CD14-positive monocyte (primary cell): Measurements from ENCODE around the gene ARHGAP12. TPM values are rescaled to one million over a fixed set of nuclear protein-coding genes. Genes with fewer than 3 reads are reported as not detected.

Experiments
- DNase-seq, 3 donors: peaks; one replicate each; pipeline ENCODE4 v3.0.0-alpha.2; 2011 to 2022
- H2AFZ ChIP-seq: 2 replicates; pipeline ENCODE4 v1.6.0; 2012; ENCODE audit warnings: mild to moderate bottlenecking, low read depth, low read length, inconsistent platforms; ENCODE audit not compliant: insufficient read depth, poor library complexity, severe bottlenecking
- H3K27ac ChIP-seq, 2 donors: 1 replicate in 1 of 2; 2 replicates in 1 of 2; pipeline ENCODE4 v1.5.1; 2012 to 2013; ENCODE audit warnings: low read length in 2 of 2, control low read depth in 1 of 2, inconsistent platforms in 1 of 2, low read depth in 1 of 2, mild to moderate bottlenecking in 1 of 2
- H3K27me3 ChIP-seq, 2 donors: one replicate each; pipeline versions ENCODE4 v1.6.0 to v1.6.1; 2011 to 2013; ENCODE audit warnings: low read length in 2 of 2; ENCODE audit not compliant: control insufficient read depth in 2 of 2, insufficient read depth in 2 of 2
- H3K36me3 ChIP-seq, 2 donors: replicated peaks in 1 of 2; 1 replicate in 1 of 2; 2 replicates in 1 of 2; pipeline versions ENCODE4 v1.5.1 to v1.6.1; 2012 to 2013; ENCODE audit warnings: low read length in 2 of 2, control low read depth in 1 of 2, inconsistent platforms in 1 of 2, mild to moderate bottlenecking in 1 of 2; ENCODE audit not compliant: insufficient read depth in 2 of 2, control insufficient read depth in 1 of 2
- H3K4me1 ChIP-seq, 2 donors: 1 replicate in 1 of 2; 2 replicates in 1 of 2; pipeline versions ENCODE4 v1.5.1 to v1.6.1; 2012 to 2013; ENCODE audit warnings: low read length in 2 of 2, control low read depth in 1 of 2, inconsistent platforms in 1 of 2, mild to moderate bottlenecking in 1 of 2, moderate library complexity in 1 of 2; ENCODE audit not compliant: insufficient read depth in 2 of 2, control insufficient read depth in 1 of 2
- H3K4me2 ChIP-seq: replicated peaks from 2 replicates; pipeline ENCODE3; 2012; ENCODE audit warnings: low read length, moderate library complexity, mild to moderate bottlenecking; ENCODE audit not compliant: poor library complexity, severe bottlenecking; ENCODE audit errors: extremely low read depth
- H3K4me3 ChIP-seq, 3 experiments: fragments of 200-600 bp in 1 of 3; sonication (generic) in 1 of 3; replicated peaks in 1 of 3; 1 replicate in 2 of 3; 2 replicates in 1 of 3; pipeline ENCODE4 v1.5.1; 2011 to 2013; ENCODE audit warnings: low read length in 3 of 3, mild to moderate bottlenecking in 3 of 3, control low read depth in 2 of 3, low read depth in 2 of 3, inconsistent platforms in 1 of 3, moderate library complexity in 1 of 3
- H3K79me2 ChIP-seq: 2 replicates; pipeline ENCODE4 v1.6.0; 2012; ENCODE audit warnings: mild to moderate bottlenecking, control low read depth, inconsistent platforms, low read length, moderate library complexity; ENCODE audit not compliant: insufficient read depth
- H3K9ac ChIP-seq: 2 replicates; pipeline ENCODE4 v1.6.0; 2017; ENCODE audit warnings: low read length, mild to moderate bottlenecking; ENCODE audit not compliant: insufficient read depth, poor library complexity, severe bottlenecking
- H3K9me3 ChIP-seq, 2 donors: replicated peaks in 1 of 2; 1 replicate in 1 of 2; 2 replicates in 1 of 2; pipeline versions ENCODE4 v1.5.1 to v1.6.1; 2012 to 2013; ENCODE audit warnings: low read length in 2 of 2, control low read depth in 1 of 2; ENCODE audit not compliant: control insufficient read depth in 1 of 2, insufficient read depth in 1 of 2
- H4K20me1 ChIP-seq: 2 replicates; pipeline ENCODE4 v1.6.0; 2012; ENCODE audit warnings: mild to moderate bottlenecking, low read length, control low read depth, moderate library complexity; ENCODE audit not compliant: insufficient read depth
- H3K27ac Mint-ChIP-seq, 7 donors: one replicate each; pipeline ENCODE4 v1.8.0; 2020; ENCODE audit warnings: mild to moderate bottlenecking in 7 of 7, mixed read lengths in 7 of 7, moderate library complexity in 6 of 7, inconsistent platforms in 2 of 7
- H3K27me3 Mint-ChIP-seq, 3 donors: one replicate each; pipeline ENCODE4 v1.8.0; 2021 to 2022; ENCODE audit warnings: low read depth in 3 of 3, mild to moderate bottlenecking in 3 of 3, mixed read lengths in 3 of 3, moderate library complexity in 3 of 3, inconsistent platforms in 1 of 3
- H3K36me3 Mint-ChIP-seq, 2 donors: one replicate each; pipeline ENCODE4 v1.8.0; 2020; ENCODE audit warnings: mixed read lengths in 2 of 2, inconsistent platforms in 1 of 2, mild to moderate bottlenecking in 1 of 2
- H3K4me1 Mint-ChIP-seq: one replicate; pipeline ENCODE4 v1.8.0; 2020; ENCODE audit warnings: mild to moderate bottlenecking, mixed read lengths
- H3K4me3 Mint-ChIP-seq, 2 donors: one replicate each; pipeline ENCODE4 v1.8.0; 2020; ENCODE audit warnings: mild to moderate bottlenecking in 2 of 2, mixed read lengths in 2 of 2, moderate library complexity in 1 of 2
- H3K9me3 Mint-ChIP-seq, 7 donors: one replicate each; pipeline ENCODE4 v1.8.0; 2020 to 2022; ENCODE audit warnings: mixed read lengths in 7 of 7, mild to moderate bottlenecking in 6 of 7, moderate library complexity in 6 of 7, inconsistent platforms in 2 of 7
- WGBS: methylation state at CpG from one replicate; pipeline ENCODE4 v1.1.5; 2013; ENCODE audit warnings: missing lambda C conversion rate; ENCODE audit not compliant: insufficient coverage; 5-methylcytosine and 5-hydroxymethylcytosine counted together
- intact Hi-C, 2 donors: fragments of 100-400 bp; cut with micrococcal nuclease; formaldehyde crosslinking; loops; one replicate each; pipeline versions ENCODE4 v1.15.0 to v1.15.1; 2023
- polyA plus RNA-seq, 3 donors: library from polyadenylated mRNA; depleted of rRNA in 1 of 3; unstranded in 2 of 3; stranded (reverse) in 1 of 3; fragments of 300-500 nt in 2 of 3; fragments of >200 nt in 1 of 3; fragmentation: Illumina TruSeq in 2 of 3; gene quantifications; 1 replicate in 2 of 3; 2 replicates in 1 of 3; pipeline ENCODE4 v1.2.3, GENCODE V29; 2012 to 2021
- small RNA-seq: library from RNA; depleted of rRNA; stranded (forward); fragments of <200 nt; gene quantifications from one replicate; pipeline ENCODE3, GENCODE V24; 2012; ENCODE audit warnings: low read depth; ENCODE audit not compliant: insufficient read length
- TF ChIP-seq, protein P1 (sequence below): fragments of 200-600 bp; IDR thresholded peaks from one replicate; pipeline ENCODE4 v1.8.0; 2022; ENCODE audit warnings: antibody characterized with exemption, mild to moderate bottlenecking

The ARHGAP12 gene
- polyA plus RNA-seq, 3 donors: 3.2 to 15.5 (median 4.7) TPM

- H3K4me2 ChIP-seq: no peak overlapping the region
- no peaks in the 10 kb centered on the region for H3K27me3 ChIP-seq
- H2AFZ ChIP-seq: no peak overlapping the region
- H3K4me1 Mint-ChIP-seq: peaks cover 46% of the 10 kb centered on the region
- WGBS: 100% methylated on average over 5 of the region's 11 CpGs
- H3K27ac Mint-ChIP-seq: peak overlapping the region in 1 of 7 donors; percentile 23
- no peaks in the 10 kb centered on the region for H3K79me2 ChIP-seq
- H3K4me3 Mint-ChIP-seq: no peak overlapping the region
- H3K36me3 ChIP-seq: no peaks in the 10 kb centered on the region
- H3K9me3 ChIP-seq: no peaks in the 10 kb centered on the region
- peaks cover 31 to 48% of the 10 kb centered on the region in 2 donors for H3K4me1 ChIP-seq
- TF ChIP-seq, protein P1, sequence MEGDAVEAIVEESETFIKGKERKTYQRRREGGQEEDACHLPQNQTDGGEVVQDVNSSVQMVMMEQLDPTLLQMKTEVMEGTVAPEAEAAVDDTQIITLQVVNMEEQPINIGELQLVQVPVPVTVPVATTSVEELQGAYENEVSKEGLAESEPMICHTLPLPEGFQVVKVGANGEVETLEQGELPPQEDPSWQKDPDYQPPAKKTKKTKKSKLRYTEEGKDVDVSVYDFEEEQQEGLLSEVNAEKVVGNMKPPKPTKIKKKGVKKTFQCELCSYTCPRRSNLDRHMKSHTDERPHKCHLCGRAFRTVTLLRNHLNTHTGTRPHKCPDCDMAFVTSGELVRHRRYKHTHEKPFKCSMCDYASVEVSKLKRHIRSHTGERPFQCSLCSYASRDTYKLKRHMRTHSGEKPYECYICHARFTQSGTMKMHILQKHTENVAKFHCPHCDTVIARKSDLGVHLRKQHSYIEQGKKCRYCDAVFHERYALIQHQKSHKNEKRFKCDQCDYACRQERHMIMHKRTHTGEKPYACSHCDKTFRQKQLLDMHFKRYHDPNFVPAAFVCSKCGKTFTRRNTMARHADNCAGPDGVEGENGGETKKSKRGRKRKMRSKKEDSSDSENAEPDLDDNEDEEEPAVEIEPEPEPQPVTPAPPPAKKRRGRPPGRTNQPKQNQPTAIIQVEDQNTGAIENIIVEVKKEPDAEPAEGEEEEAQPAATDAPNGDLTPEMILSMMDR: no peak
- DNase-seq: no peak
- peaks cover 0 to 2% of the 10 kb centered on the region in 2 donors for H3K36me3 Mint-ChIP-seq
- H3K9me3 Mint-ChIP-seq: peaks cover 0 to 3% (median 0%) of the 10 kb centered on the region in 7 donors
- intact Hi-C loops: loop anchor here in 1 of 2 donors (10.0 kb wide), 1 partner anchor 752 kb away; no protein-coding TSS in a partner anchor
- H4K20me1 ChIP-seq: no peaks in the 10 kb centered on the region
- H3K27me3 Mint-ChIP-seq: peaks cover 0 to 1% (median 0%) of the 10 kb centered on the region in 3 donors
- H3K27ac ChIP-seq: no peak overlapping the region
- H3K4me3 ChIP-seq: no peak overlapping the region
- H3K9ac ChIP-seq: no peak overlapping the region
These were observed 171.9 kb downstream of the ARHGAP12 start for GRCh38 chr10:31756729-31757110.

DNA sequence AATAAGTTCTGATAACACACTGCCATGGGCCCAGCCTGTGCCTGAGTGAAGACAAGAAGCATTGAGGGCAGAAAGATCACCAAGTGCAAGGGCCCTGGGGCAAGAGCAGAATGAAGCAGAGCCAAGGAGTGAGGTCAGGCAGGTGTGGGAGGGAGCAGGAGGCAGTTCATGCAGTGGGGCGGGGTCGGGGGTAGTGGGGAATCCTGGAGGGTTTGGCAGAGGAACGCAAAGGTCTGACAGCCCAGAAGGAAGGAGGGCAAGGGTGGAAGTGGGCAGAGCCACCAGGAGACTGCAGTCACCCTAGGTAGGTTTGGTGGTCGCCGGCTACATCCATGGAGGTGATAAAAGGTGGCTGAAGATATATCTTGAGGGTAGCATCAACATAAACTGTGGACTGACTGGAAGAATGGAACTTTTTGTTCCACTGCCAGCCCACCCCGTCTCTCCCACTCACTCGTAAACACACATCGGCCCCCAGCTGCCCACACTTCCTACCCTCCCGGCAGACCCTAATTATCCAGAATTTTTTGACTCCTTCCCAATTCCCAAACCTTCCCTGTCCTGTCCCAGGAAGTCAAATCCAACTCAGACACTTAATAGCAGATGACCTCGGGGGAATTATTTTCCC, 172.4 kb downstream of the ARHGAP12 start:
- Mint-ChIP-seq H3K36me3 (peaks cover 0 to 2% of the 10 kb centered on the region in 2 donors), H3K9me3 (peaks cover 0 to 3% (median 0%) of the 10 kb centered on the region in 7 donors), H3K4me1 (peaks cover 46% of the 10 kb centered on the region), H3K27ac (peak overlapping the region in 2 of 7 donors; percentile 3 to 65), H3K4me3 (no peak overlapping the region), H3K27me3 (peaks cover 0 to 1% (median 0%) of the 10 kb centered on the region in 3 donors)
- Histone ChIP-seq H3K9ac (no peak overlapping the region), H3K36me3 (no peaks in the 10 kb centered on the region), H3K4me1 (peaks cover 31 to 48% of the 10 kb centered on the region in 2 donors), H3K79me2 (no peaks in the 10 kb centered on the region), H3K27ac (no peak overlapping the region), H2AFZ (no peak overlapping the region), H3K4me3 (no peak overlapping the region), H3K4me2 (no peak overlapping the region), H3K9me3 (no peaks in the 10 kb centered on the region), H3K27me3 (no peaks in the 10 kb centered on the region), H4K20me1 (no peaks in the 10 kb centered on the region)
- intact Hi-C loops: loop anchor here in 1 of 2 donors (10.0 kb wide), 1 partner anchor 751 kb away; no protein-coding TSS in a partner anchor
- WGBS: 90% methylated on average over 8 of the region's 10 CpGs
- DNase-seq: no peak
- TF ChIP-seq, protein P1: no peak

Small RNA genes within 50 kb of the gene (small RNA-seq; reads per million reads assigned to genes)
- gene RF00019: not detected

Other genes starting within 250 kb of the ARHGAP12 start
- 10 to 100 TPM; 15.2 to 32.9 (median 18.9) TPM for gene KIF5B, start 127.6 kb upstream of the ARHGAP12 start, polyA plus RNA-seq